ENCODE measurements around the gene SNX32.

DNA sequence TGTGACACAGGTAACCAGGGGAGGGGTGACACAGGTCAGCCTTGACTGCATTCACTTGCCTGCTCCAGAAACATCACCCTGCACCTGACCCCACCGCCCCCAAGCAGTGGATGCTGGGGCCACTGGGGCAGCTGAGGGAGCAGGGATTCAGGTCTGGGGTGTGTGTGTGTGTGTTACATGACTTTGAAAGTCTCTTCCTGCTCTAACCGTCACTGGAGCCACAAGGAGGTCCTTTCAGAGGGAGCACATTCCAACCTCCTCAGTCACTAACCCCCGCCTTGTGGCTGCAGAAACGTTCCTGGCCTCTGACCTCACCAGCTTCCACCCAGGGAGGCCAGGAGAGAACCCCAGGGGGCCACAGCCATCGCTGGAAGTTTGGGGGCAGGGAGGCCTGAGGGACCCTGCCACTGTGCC lies 69.3 kb downstream of the SNX32 start:
- TF ChIP-seq POLR2A (IDR thresholded peaks at IDR 0.05) (no peak), CTCF (IDR thresholded peaks at IDR 0.05) (no peak)

All from lower leg skin (tissue), 3 donors.